Body of pancreas (tissue), 4 donors: ENCODE results near the gene TDRD9.

Experiments
- CTCF ChIP-seq, 7 experiments: fragments of 450-650 bp in 4 of 7; fragments of 200-600 bp in 3 of 7; sonication (generic) in 3 of 7; IDR thresholded peaks; one replicate each; pipeline ENCODE4 v1.5.1; 2016 to 2019; ENCODE audit warnings: antibody characterized with exemption in 7 of 7
- POLR2A ChIP-seq, 3 donors: fragments of 450-650 bp; IDR thresholded peaks; one replicate each; pipeline ENCODE4 v1.6.1; 2016; ENCODE audit warnings: antibody characterized with exemption in 3 of 3, mild to moderate bottlenecking in 2 of 3

GRCh38 chr14:103931422-103931821, 3.2 kb downstream of the TDRD9 start:
- TF ChIP-seq POLR2A (IDR thresholded peaks at IDR 0.05) (no peak), CTCF (IDR thresholded peaks at IDR 0.05) (no peak)
